HG02852 (cell line): ENCODE data around the gene TTYH1.

Experiments
- ATAC-seq: cut with Tn5 transposase; IDR thresholded peaks from one replicate; pipeline ENCODE4 v1.9.1; 2021; ENCODE audit warnings: mild to moderate bottlenecking, moderate library complexity; ENCODE audit not compliant: unreplicated experiment

Gene TTYH1

GRCh38 chr19:54473892-54474372 is 58.7 kb downstream of the TTYH1 start:
- ATAC-seq, result no peak

DNA sequence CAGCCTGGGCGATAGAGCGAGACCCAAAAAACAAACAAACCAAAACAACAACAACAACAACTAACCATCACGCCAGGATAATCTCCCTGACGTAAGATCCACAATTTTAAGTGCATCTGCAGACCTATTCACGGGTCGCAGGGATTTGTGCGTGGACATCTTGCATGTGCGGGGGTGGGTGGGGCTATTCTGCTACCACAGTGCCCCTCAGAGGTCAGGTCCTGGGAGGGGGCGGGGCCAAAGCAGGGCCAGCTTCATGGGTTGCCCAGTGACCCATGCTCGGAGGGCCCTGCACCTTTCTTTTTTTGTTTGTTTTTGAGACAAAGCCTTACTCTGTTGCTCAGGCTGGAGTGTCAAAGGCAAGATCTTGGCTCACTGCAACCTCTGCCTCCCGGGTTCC is 60.4 kb downstream of the TTYH1 start:
- ATAC-seq, result no peak

- no peak for ATAC-seq
Measured at GRCh38 chr19:54477650-54478049, 62.4 kb downstream of the TTYH1 start.

- ATAC-seq, result no peak
Measured at GRCh38 chr19:54478677-54479266, 63.5 kb downstream of the TTYH1 start.

DNA sequence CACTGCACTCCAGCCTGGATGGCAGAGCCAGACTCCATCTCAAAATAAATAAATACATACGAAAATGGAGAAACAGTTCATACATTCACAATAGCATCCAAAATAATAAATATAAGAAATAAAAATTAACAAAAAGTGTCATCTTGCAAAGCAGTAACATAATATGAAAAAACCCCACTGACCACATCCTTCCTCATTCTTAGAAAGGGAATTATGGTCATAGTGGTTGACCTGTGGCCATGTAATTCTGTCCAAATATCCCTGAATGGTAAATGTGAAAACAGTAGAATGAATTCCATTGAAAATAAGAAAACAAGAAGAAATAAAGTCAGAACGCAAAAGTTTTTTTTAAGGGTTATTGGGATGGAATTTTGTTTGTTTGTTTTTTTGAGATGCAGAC is 64.8 kb downstream of the TTYH1 start:
- ATAC-seq, result no peak

DNA sequence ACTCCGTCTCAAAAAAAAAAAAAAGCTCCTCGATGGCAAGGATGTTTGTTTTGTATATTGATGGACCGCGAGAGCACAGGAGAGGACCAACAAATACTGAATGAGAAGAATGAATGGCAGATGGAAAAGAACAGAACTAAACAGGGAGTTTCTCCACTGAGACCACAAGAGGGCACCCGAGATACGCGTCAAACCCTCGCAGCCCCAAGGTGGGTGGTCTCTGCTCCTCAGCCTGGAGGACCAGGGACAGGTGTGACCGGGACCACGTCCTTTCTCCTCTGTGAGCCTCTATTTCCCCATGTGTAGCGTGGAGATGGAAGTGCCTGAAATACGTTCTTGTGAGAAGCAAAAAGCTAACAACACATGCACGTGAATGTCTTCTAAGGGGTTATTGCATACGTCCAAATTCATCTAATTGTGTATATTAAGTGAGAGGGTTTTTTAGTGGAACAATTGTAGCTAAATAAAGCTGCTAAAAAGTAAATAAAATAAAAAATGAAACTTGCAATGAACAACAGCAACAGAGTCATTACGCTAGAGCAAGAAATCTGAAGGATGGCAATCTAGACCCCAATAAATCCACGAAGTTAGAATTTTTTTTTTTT is 66.2 kb downstream of the TTYH1 start:
- ATAC-seq, result no peak

DNA sequence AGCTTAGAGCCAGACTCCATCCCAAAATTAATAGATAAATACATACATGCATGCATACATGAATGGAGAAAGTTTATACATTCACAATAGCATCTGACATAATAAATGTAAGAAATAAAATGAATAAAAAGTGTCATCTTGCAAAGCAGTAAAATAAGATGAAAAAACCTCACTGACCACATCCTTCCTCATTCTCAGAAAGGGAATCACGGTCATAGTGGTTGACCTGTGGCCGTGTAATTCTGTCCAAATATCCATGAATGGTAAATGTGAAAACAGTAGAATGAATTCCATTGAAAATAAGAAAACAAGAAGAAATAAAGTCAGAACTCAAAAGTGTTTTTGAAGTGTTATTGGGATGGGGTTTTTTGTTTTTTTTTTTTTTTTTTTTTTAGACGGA is 67.6 kb downstream of the TTYH1 start:
- no peak for ATAC-seq

GRCh38 chr19:54484451-54484850 is 69.2 kb downstream of the TTYH1 start:
- no peak for ATAC-seq

- ATAC-seq, result no peak
Measured at GRCh38 chr19:54485851-54486250, 70.6 kb downstream of the TTYH1 start.
